ENCODE results near the gene CRK. TPM values are rescaled to one million over a fixed set of nuclear protein-coding genes. Genes with fewer than 3 reads are reported as not detected.

CRK gene
- total RNA-seq, 1 donor from 2014 or later = 84.9 TPM

DNA sequence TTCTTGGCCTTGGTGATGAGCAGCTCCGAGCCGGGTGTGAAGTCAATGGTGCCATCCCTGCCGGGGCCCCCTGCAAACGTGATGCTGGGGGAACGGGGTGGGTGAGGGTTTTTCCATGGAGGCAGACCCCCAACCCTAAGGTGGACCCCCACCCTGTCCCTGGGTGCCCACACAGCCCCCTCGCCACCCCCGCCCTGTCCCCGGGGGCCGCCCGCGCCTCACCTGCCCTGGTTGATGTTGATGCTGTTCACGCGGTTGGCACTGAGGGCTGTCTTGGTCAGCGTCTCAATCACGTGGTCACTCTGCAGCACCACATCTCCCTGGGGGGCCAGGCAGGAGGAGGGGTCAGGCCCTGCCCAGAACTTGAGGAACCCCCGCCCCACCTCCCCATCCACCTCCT lies 11.2 kb upstream of the CRK start:
- H3K4me3 ChIP-seq (ENCODE audit: low read depth, low read length) = no peak overlapping the region
- TF ChIP-seq, protein P1, sequence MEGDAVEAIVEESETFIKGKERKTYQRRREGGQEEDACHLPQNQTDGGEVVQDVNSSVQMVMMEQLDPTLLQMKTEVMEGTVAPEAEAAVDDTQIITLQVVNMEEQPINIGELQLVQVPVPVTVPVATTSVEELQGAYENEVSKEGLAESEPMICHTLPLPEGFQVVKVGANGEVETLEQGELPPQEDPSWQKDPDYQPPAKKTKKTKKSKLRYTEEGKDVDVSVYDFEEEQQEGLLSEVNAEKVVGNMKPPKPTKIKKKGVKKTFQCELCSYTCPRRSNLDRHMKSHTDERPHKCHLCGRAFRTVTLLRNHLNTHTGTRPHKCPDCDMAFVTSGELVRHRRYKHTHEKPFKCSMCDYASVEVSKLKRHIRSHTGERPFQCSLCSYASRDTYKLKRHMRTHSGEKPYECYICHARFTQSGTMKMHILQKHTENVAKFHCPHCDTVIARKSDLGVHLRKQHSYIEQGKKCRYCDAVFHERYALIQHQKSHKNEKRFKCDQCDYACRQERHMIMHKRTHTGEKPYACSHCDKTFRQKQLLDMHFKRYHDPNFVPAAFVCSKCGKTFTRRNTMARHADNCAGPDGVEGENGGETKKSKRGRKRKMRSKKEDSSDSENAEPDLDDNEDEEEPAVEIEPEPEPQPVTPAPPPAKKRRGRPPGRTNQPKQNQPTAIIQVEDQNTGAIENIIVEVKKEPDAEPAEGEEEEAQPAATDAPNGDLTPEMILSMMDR (IDR thresholded peaks at IDR 0.05; ENCODE audit: insufficient read depth, low read length, poor library complexity, severe bottlenecking) = no peak
- peaks cover 5% of the 10 kb centered on the region for H3K36me3 ChIP-seq (ENCODE audit: control insufficient read depth, insufficient read depth, low read length)
- no peak for DNase-seq (ENCODE audit: low read depth)
- no peaks in the 10 kb centered on the region for H3K27me3 ChIP-seq (ENCODE audit: control insufficient read depth, insufficient read depth, low read length)

GRCh38 chr17:1464186-1464585 lies 8.2 kb upstream of the CRK start:
- TF ChIP-seq, protein P1 (IDR thresholded peaks at IDR 0.05; ENCODE audit: insufficient read depth, low read length, poor library complexity, severe bottlenecking) = no peak
- DNase-seq (ENCODE audit: low read depth) = no peak
- H3K36me3 ChIP-seq (ENCODE audit: control insufficient read depth, insufficient read depth, low read length) = peaks cover 6% of the 10 kb centered on the region
- no peak overlapping the region for H3K4me3 ChIP-seq (ENCODE audit: low read depth, low read length)
- no peaks in the 10 kb centered on the region for H3K27me3 ChIP-seq (ENCODE audit: control insufficient read depth, insufficient read depth, low read length)

DNA sequence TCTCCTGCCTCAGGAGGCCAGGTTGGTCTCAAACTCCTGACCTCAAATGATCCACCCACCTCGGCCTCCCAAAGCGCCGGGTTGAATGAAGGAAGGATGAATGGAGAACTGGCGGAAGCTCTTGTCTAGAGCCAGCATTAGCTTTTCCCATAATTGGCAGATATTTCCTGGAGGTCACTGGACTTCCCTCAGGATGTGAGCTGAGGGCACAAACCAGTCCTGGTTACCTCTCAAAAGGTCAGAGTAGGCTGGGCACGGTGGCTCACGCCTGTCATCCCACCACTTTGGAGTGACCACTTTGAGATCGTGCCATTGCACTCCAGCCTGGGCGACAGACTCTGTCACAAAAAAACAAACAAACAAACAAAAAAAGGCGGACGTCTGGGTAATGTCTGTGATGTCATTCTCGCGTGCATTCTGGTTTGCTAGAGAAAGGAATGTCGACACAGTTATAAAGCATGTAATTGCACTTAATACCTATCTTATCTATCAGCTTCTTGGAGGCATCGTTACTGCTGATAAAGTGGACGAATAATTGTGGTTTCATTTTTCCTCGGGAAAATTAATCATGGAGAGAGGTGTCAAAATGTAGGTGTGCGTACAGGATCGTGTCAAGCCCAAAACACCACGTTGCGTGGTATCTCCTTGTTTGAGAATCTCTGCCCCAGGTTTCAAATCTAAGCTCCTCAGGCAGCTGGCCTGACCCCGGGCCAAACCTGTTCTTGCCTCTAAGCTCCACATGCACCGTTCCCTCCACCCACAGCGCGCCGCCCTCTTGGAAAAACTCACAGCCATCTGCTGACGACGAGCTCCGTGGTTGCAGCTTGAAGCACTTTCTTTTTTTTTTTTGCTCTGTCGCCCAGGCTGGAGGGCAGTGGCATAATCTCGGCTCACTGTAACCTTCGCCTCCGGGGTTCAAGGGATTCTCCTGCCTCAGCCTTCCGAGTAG lies 6.4 kb upstream of the CRK start:
- Histone ChIP-seq H3K27me3 (ENCODE audit: control insufficient read depth, insufficient read depth, low read length) (no peaks in the 10 kb centered on the region), H3K4me3 (ENCODE audit: low read depth, low read length) (no peak overlapping the region), H3K36me3 (ENCODE audit: control insufficient read depth, insufficient read depth, low read length) (peaks cover 3% of the 10 kb centered on the region)
- no peak for DNase-seq (ENCODE audit: low read depth)
- TF ChIP-seq, protein P1 (IDR thresholded peaks at IDR 0.05; ENCODE audit: insufficient read depth, low read length, poor library complexity, severe bottlenecking) = no peak

GRCh38 chr17:1461198-1461944 lies 5.3 kb upstream of the CRK start:
- no peaks in the 10 kb centered on the region for H3K27me3 ChIP-seq (ENCODE audit: control insufficient read depth, insufficient read depth, low read length)
- TF ChIP-seq, protein P1 (IDR thresholded peaks at IDR 0.05; ENCODE audit: insufficient read depth, low read length, poor library complexity, severe bottlenecking) = no peak
- H3K36me3 ChIP-seq (ENCODE audit: control insufficient read depth, insufficient read depth, low read length) = peaks cover 1% of the 10 kb centered on the region
- no peak for DNase-seq (ENCODE audit: low read depth)
- no peak overlapping the region for H3K4me3 ChIP-seq (ENCODE audit: low read depth, low read length)

GRCh38 chr17:1460233-1460632 lies 4.2 kb upstream of the CRK start:
- Histone ChIP-seq H3K4me3 (ENCODE audit: low read depth, low read length) (no peak overlapping the region), H3K36me3 (ENCODE audit: control insufficient read depth, insufficient read depth, low read length) (peaks cover 1% of the 10 kb centered on the region), H3K27me3 (ENCODE audit: control insufficient read depth, insufficient read depth, low read length) (no peaks in the 10 kb centered on the region)
- no peak for DNase-seq (ENCODE audit: low read depth)
- TF ChIP-seq, protein P1 (IDR thresholded peaks at IDR 0.05; ENCODE audit: insufficient read depth, low read length, poor library complexity, severe bottlenecking) = no peak

Data from kidney epithelial cell (primary cell).